Raji (cell line): ENCODE measurements around the gene KDELR3.

Experiments used
- POLR2A ChIP-seq: IDR thresholded peaks from 2 replicates; pipeline ENCODE4 v1.6.1; 2011; ENCODE audit warnings: low read depth, low read length, control low read depth; ENCODE audit not compliant: insufficient read depth

Gene KDELR3

GRCh38 chr22:38481871-38482332 lies 14.0 kb downstream of the KDELR3 start:
- no peak for TF ChIP-seq POLR2A

- no peak for TF ChIP-seq POLR2A
Observed at GRCh38 chr22:38482662-38483308, 14.9 kb downstream of the KDELR3 start.

GRCh38 chr22:38484244-38484643 lies 16.3 kb downstream of the KDELR3 start:
- TF ChIP-seq POLR2A = no peak

- no peak for TF ChIP-seq POLR2A
Observed at GRCh38 chr22:38485783-38486182, 17.9 kb downstream of the KDELR3 start.

GRCh38 chr22:38487946-38488345 lies 20.1 kb downstream of the KDELR3 start:
- no peak for TF ChIP-seq POLR2A

- TF ChIP-seq POLR2A = no peak
Observed at GRCh38 chr22:38489142-38489541, 21.2 kb downstream of the KDELR3 start.

- no peak for TF ChIP-seq POLR2A
Observed at GRCh38 chr22:38489561-38490145, 21.8 kb downstream of the KDELR3 start.

GRCh38 chr22:38490475-38490874 lies 22.6 kb downstream of the KDELR3 start:
- TF ChIP-seq POLR2A = no peak

GRCh38 chr22:38490915-38491314 lies 23.0 kb downstream of the KDELR3 start:
- TF ChIP-seq POLR2A = no peak

- no peak for TF ChIP-seq POLR2A
Observed at GRCh38 chr22:38491707-38492348, 23.9 kb downstream of the KDELR3 start.

- no peak for TF ChIP-seq POLR2A
Observed at GRCh38 chr22:38494498-38494897, 26.6 kb downstream of the KDELR3 start.

GRCh38 chr22:38494939-38495338 lies 27.0 kb downstream of the KDELR3 start:
- no peak for TF ChIP-seq POLR2A

- no peak for TF ChIP-seq POLR2A
Observed at GRCh38 chr22:38497869-38498268, 30.0 kb downstream of the KDELR3 start.

GRCh38 chr22:38501797-38502672 lies 34.1 kb downstream of the KDELR3 start:
- no peak for TF ChIP-seq POLR2A

GRCh38 chr22:38503021-38503420 lies 35.1 kb downstream of the KDELR3 start:
- TF ChIP-seq POLR2A = no peak
